BLaER1 (cell line): Measurements from ENCODE around the gene STIM1.
A peak's percentile ranks its signal among the peaks of the same experiment; 100 is the strongest.

Source experiments
- H3K27ac ChIP-seq: shearing (Covaris generic); formaldehyde crosslinking; 2 replicates; pipeline ENCODE4 v1.8.1; 2022
- H3K27me3 ChIP-seq: shearing (Covaris generic); formaldehyde crosslinking; 2 replicates; pipeline ENCODE4 v1.8.1; 2022
- H3K36me3 ChIP-seq: shearing (Covaris generic); formaldehyde crosslinking; 2 replicates; pipeline ENCODE4 v1.8.1; 2022
- H3K4me1 ChIP-seq: shearing (Covaris generic); formaldehyde crosslinking; 2 replicates; pipeline ENCODE4 v1.8.1; 2022
- H3K4me2 ChIP-seq: shearing (Covaris generic); formaldehyde crosslinking; 2 replicates; pipeline ENCODE4 v1.8.1; 2022
- H3K4me3 ChIP-seq: shearing (Covaris generic); formaldehyde crosslinking; 2 replicates; pipeline ENCODE4 v1.8.1; 2022
- H3K9ac ChIP-seq: shearing (Covaris generic); formaldehyde crosslinking; 2 replicates; pipeline ENCODE4 v1.8.1; 2022
- H3K9me3 ChIP-seq: shearing (Covaris generic); formaldehyde crosslinking; 2 replicates; pipeline ENCODE4 v1.8.1; 2022
- H4K20me1 ChIP-seq: shearing (Covaris generic); formaldehyde crosslinking; 2 replicates; pipeline ENCODE4 v1.8.1; 2022
- Cebpa-rat ChIP-seq: shearing (Covaris generic); IDR thresholded peaks from 2 replicates; pipeline ENCODE4 v1.8.1; 2022

The STIM1 gene

DNA sequence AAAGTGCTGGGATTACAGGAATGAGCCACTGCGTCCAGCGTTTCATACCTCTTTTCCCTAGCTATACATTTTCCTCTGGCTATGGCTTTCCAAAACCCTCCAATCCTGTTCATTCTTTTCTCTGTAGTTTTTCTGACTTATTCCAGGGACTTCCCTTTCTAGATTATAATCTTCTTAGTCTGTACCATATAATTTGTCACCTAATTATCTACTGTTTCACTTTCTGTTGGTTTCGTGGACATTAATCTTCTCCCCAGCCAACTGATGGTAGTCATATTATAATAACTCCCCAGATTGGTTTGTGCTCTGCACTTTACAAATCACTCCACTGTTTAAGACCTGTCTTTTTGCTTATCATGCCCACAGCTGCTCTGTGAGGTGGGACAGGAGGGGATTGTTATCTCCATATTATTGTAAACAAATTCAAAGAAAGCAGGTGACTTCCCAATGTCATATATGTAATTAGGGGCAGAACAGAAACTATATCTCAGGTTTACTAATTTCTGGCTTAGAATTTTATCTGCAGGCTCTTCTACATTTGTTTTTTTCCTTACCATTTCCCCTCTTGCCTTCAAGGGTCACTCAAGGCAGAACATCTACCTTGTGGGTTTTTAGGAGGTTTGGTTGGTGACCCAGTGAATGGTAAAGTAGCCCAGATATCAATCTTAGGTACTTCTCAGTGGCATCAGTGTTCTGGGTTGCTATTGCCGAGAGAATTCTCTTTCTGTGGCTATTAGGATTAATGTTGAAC lies 23.9 kb downstream of the STIM1 start:
- no peak for TF ChIP-seq Cebpa-rat
- Histone ChIP-seq H3K27me3 (no peaks in the 10 kb centered on the region), H3K27ac (0 out of 2 replicates have a peak overlapping the region, but pooled peaks have one; percentile 11), H3K9ac (no peak overlapping the region), H3K4me3 (no peak overlapping the region), H3K4me1 (peaks cover 36% of the 10 kb centered on the region), H4K20me1 (peaks cover 56% of the 10 kb centered on the region), H3K36me3 (peaks cover 2% of the 10 kb centered on the region; the same call in 1 of the 2 replicates), H3K9me3 (no peaks in the 10 kb centered on the region), H3K4me2 (peak overlapping the region; percentile 79)

DNA sequence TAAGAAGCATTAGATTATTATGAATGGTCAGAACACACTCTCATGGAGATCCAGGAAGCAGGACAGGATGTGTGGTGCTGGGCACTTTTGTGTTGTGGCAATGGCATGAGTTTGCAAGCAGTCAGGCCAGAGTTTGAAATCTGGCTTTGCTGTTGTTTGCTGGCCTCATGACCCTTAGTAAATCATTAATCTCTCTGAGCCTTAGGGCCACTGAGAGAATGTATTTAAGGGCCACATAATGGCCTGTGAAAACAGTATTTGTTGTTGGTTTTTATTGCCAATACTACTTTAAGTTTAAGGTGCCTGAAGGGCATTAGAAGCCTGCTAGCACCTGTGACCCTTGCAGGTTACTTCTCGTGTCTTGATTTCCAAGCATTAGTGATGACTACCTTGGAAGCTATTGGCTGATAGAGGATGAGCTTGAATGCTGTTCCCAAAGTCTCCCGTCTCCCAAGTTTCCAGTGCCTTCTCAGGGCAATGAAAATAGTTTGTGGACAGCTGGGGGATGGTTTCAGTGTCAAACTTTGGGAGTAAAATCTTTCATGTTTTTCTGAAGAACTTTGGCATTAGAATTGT lies 24.6 kb downstream of the STIM1 start:
- H3K27ac ChIP-seq, result peak overlapping the region; percentile 11
- peak overlapping the region; percentile 79 for H3K4me2 ChIP-seq
- peaks cover 49% of the 10 kb centered on the region for H4K20me1 ChIP-seq
- H3K36me3 ChIP-seq, result peaks cover 3% of the 10 kb centered on the region; the same call in 1 of the 2 replicates
- H3K9ac ChIP-seq, result no peak overlapping the region
- no peak for TF ChIP-seq Cebpa-rat
- H3K4me3 ChIP-seq, result no peak overlapping the region
- H3K9me3 ChIP-seq, result no peaks in the 10 kb centered on the region
- H3K27me3 ChIP-seq, result no peaks in the 10 kb centered on the region
- peaks cover 29% of the 10 kb centered on the region for H3K4me1 ChIP-seq

- H3K4me3 ChIP-seq, result no peak overlapping the region
- H3K4me2 ChIP-seq, result peak overlapping the region; percentile 79
Observed at GRCh38 chr11:3880724-3881123, 25.3 kb downstream of the STIM1 start.

GRCh38 chr11:3882655-3883054 lies 27.2 kb downstream of the STIM1 start:
- Histone ChIP-seq H3K27ac (no peak overlapping the region), H3K9me3 (no peaks in the 10 kb centered on the region), H3K9ac (no peak overlapping the region), H3K4me3 (no peak overlapping the region), H3K36me3 (peaks cover 3% of the 10 kb centered on the region; the same call in 1 of the 2 replicates), H3K4me2 (no peak overlapping the region), H3K4me1 (peaks cover 49% of the 10 kb centered on the region), H3K27me3 (no peaks in the 10 kb centered on the region), H4K20me1 (peaks cover 36% of the 10 kb centered on the region)
- TF ChIP-seq Cebpa-rat, result no peak

More at GRCh38 chr11:3880724-3881123, 25.3 kb downstream of the STIM1 start:
- Histone ChIP-seq H3K27ac (peak overlapping the region; percentile 11; the same call in 1 of the 2 replicates), H3K4me1 (peaks cover 30% of the 10 kb centered on the region), H3K9ac (no peak overlapping the region), H3K36me3 (peaks cover 3% of the 10 kb centered on the region; the same call in 1 of the 2 replicates), H4K20me1 (peaks cover 43% of the 10 kb centered on the region), H3K27me3 (no peaks in the 10 kb centered on the region), H3K9me3 (no peaks in the 10 kb centered on the region)
- TF ChIP-seq Cebpa-rat, result no peak

DNA sequence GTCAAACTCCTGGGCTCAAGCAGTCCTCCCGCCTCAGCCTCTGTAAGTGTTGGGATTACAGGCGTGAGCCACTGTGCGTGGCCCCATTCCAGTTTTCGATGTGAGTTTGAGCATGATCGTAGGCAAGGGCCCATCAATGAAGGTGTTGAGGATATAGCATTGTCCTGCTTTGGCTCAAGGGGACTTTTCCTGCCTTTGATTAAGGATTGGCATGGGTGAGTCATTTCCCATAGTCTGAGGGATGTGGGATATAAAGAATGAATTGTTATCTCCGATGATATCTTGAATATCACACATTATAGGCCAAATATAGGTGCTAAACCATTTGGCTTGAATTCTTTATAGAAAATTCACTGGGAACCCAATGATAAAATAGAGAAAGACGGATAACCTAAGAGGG lies 30.4 kb downstream of the STIM1 start:
- Histone ChIP-seq H3K4me2 (peak overlapping the region; percentile 47; the same call in 1 of the 2 replicates), H3K36me3 (peaks cover 3% of the 10 kb centered on the region; the same call in 1 of the 2 replicates), H3K4me1 (peaks cover 57% of the 10 kb centered on the region), H3K9ac (no peak overlapping the region), H3K27me3 (no peaks in the 10 kb centered on the region), H3K27ac (no peak overlapping the region), H3K4me3 (no peak overlapping the region), H3K9me3 (no peaks in the 10 kb centered on the region), H4K20me1 (peaks cover 31% of the 10 kb centered on the region)
- no peak for TF ChIP-seq Cebpa-rat

DNA sequence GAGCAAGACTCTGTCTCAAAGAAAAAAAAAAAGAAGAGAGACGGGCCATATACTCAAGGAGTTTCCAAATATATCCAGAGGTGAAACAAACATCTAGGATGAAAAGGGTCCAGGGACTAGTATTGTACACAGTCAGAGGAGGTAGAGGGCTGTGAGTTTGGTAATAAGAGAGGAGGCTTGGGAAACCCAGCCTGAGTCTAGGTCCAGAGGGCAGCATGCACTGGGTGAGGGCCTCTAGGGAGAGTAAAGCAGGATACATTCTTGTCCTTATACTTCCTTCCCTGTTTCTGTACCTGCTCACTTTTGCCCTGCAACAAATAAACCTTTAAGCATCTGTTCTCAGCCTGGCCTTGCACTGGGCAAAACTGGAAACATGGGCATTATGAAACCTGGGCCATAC lies 31.5 kb downstream of the STIM1 start:
- H3K27ac ChIP-seq, result no peak overlapping the region
- H3K27me3 ChIP-seq, result no peaks in the 10 kb centered on the region
- peaks cover 55% of the 10 kb centered on the region for H3K4me1 ChIP-seq
- H4K20me1 ChIP-seq, result peaks cover 39% of the 10 kb centered on the region
- no peak overlapping the region for H3K4me3 ChIP-seq
- peak overlapping the region; percentile 47 for H3K4me2 ChIP-seq
- TF ChIP-seq Cebpa-rat, result no peak
- peaks cover 3% of the 10 kb centered on the region; the same call in 1 of the 2 replicates for H3K36me3 ChIP-seq
- no peak overlapping the region for H3K9ac ChIP-seq
- no peaks in the 10 kb centered on the region for H3K9me3 ChIP-seq

- H3K27me3 ChIP-seq, result no peaks in the 10 kb centered on the region
- H3K4me1 ChIP-seq, result peaks cover 73% of the 10 kb centered on the region
- no peak overlapping the region for H3K4me2 ChIP-seq
- H3K36me3 ChIP-seq, result peaks cover 3% of the 10 kb centered on the region; the same call in 1 of the 2 replicates
- H3K4me3 ChIP-seq, result no peak overlapping the region
- H4K20me1 ChIP-seq, result peaks cover 51% of the 10 kb centered on the region
- no peaks in the 10 kb centered on the region for H3K9me3 ChIP-seq
- no peak overlapping the region for H3K9ac ChIP-seq
- H3K27ac ChIP-seq, result no peak overlapping the region
- TF ChIP-seq Cebpa-rat, result no peak
Observed at GRCh38 chr11:3888876-3889275, 33.4 kb downstream of the STIM1 start.

GRCh38 chr11:3890014-3890413 lies 34.5 kb downstream of the STIM1 start:
- H3K4me2 ChIP-seq, result peak overlapping the region; percentile 83
- no peaks in the 10 kb centered on the region for H3K36me3 ChIP-seq
- H3K4me3 ChIP-seq, result no peak overlapping the region
- no peak for TF ChIP-seq Cebpa-rat
- H4K20me1 ChIP-seq, result peaks cover 63% of the 10 kb centered on the region
- no peaks in the 10 kb centered on the region for H3K27me3 ChIP-seq
- peaks cover 85% of the 10 kb centered on the region for H3K4me1 ChIP-seq
- H3K9me3 ChIP-seq, result no peaks in the 10 kb centered on the region
- H3K27ac ChIP-seq, result no peak overlapping the region
- no peak overlapping the region for H3K9ac ChIP-seq

GRCh38 chr11:3890806-3891205 lies 35.3 kb downstream of the STIM1 start:
- Histone ChIP-seq H3K9ac (no peak overlapping the region), H3K4me3 (no peak overlapping the region), H3K9me3 (no peaks in the 10 kb centered on the region), H4K20me1 (peaks cover 67% of the 10 kb centered on the region), H3K4me2 (peak overlapping the region; percentile 83), H3K4me1 (peaks cover 87% of the 10 kb centered on the region), H3K36me3 (no peaks in the 10 kb centered on the region), H3K27me3 (no peaks in the 10 kb centered on the region), H3K27ac (no peak overlapping the region)
- no peak for TF ChIP-seq Cebpa-rat

- Histone ChIP-seq H3K4me1 (peaks cover 77% of the 10 kb centered on the region), H3K27ac (no peak overlapping the region), H4K20me1 (peaks cover 75% of the 10 kb centered on the region), H3K9ac (no peak overlapping the region), H3K4me3 (no peak overlapping the region), H3K4me2 (no peak overlapping the region), H3K9me3 (no peaks in the 10 kb centered on the region), H3K36me3 (no peaks in the 10 kb centered on the region), H3K27me3 (no peaks in the 10 kb centered on the region)
- no peak for TF ChIP-seq Cebpa-rat
Observed at GRCh38 chr11:3891751-3892150, 36.3 kb downstream of the STIM1 start.
